ENCODE results near the gene ZYG11B. TPM values are rescaled to one million over a fixed set of nuclear protein-coding genes. Genes with fewer than 3 reads are reported as not detected.

Gene ZYG11B
- total RNA-seq, 1 experiment from 2014 or later = 20.6 TPM

- Histone ChIP-seq H2AFZ (ENCODE audit: low read length) (no peak overlapping the region), H4K20me1 (ENCODE audit: control insufficient read depth, insufficient read depth, insufficient read length) (no peaks in the 10 kb centered on the region), H3T11ph (ENCODE audit: low read length) (no peak overlapping the region), H2BK12ac (ENCODE audit: insufficient read length, low read depth, low read length) (no peak overlapping the region), H2BK20ac (ENCODE audit: low read depth, low read length, poor library complexity, severe bottlenecking) (no peak overlapping the region), H3K14ac (ENCODE audit: insufficient read depth, low read length) (no peak overlapping the region), H3K18ac (ENCODE audit: insufficient read length, low read depth, low read length) (no peak overlapping the region), H3K56ac (ENCODE audit: insufficient read length, low read depth, low read length) (no peak overlapping the region), H4K5ac (ENCODE audit: insufficient read length, low read depth, low read length) (no peak overlapping the region), H3K4ac (ENCODE audit: low read depth, low read length) (no peak overlapping the region), H3K23me2 (ENCODE audit: insufficient read length, low read depth, low read length, poor library complexity, severe bottlenecking) (no peaks in the 10 kb centered on the region), H3K27me3 (ENCODE audit: insufficient read depth, low read length) (no peaks in the 10 kb centered on the region), H4K91ac (ENCODE audit: insufficient read length, low read depth, low read length) (no peak overlapping the region), H3K4me2 (ENCODE audit: insufficient read depth, insufficient read length, low read length) (no peak overlapping the region), H2AK5ac (ENCODE audit: insufficient read length, low read length) (no peak overlapping the region), H3K23ac (ENCODE audit: insufficient read length, low read depth, low read length) (no peak overlapping the region), H2BK120ac (ENCODE audit: low read depth, low read length, poor library complexity, severe bottlenecking) (no peak overlapping the region), H3K27ac (ENCODE audit: insufficient read length, low read depth, low read length) (no peak overlapping the region), H2BK5ac (ENCODE audit: insufficient read length, low read length) (no peak overlapping the region), H3K79me2 (ENCODE audit: insufficient read depth, low read length) (no peaks in the 10 kb centered on the region), H4K8ac (replicated peaks; ENCODE audit: insufficient read length, low read depth, low read length) (no peak overlapping the region), H3K79me1 (ENCODE audit: insufficient read depth, low read depth, low read length, poor library complexity, severe bottlenecking) (no peaks in the 10 kb centered on the region), H3K4me1 (ENCODE audit: insufficient read depth, low read length) (no peaks in the 10 kb centered on the region; the same call in 1 of the 2 replicates), H2BK15ac (ENCODE audit: low read depth, low read length) (no peak overlapping the region), H3K9ac (ENCODE audit: extremely low read depth, insufficient read length, low read length) (no peak overlapping the region), H3K9me3 (ENCODE audit: control insufficient read depth, low read depth, low read length) (no peaks in the 10 kb centered on the region)
- DNase-seq = no peak
- no peak for TF ChIP-seq CTCF (conservative IDR thresholded peaks at IDR 0.05)
- Mint-ChIP-seq H3K9me3 (no peaks in the 10 kb centered on the region; a peak in 1 of 5 replicates), H3K27ac (no peak overlapping the region), H3K27me3 (ENCODE audit: low read depth) (no peaks in the 10 kb centered on the region), H3K4me1 (peaks cover 16 to 22% of the 10 kb centered on the region in 2 experiments), H3K4me3 (no peak overlapping the region), H3K36me3 (ENCODE audit: insufficient read depth in 1 of 3, low read depth in 3 of 3) (peaks cover 15 to 43% (median 24%) of the 10 kb centered on the region in 3 experiments)
- WGBS (ENCODE audit: extremely low coverage, insufficient read length, low lambda C conversion rate) = no CpG with 5 or more reads among the region's 4 CpGs
These were observed 42.8 kb upstream of the ZYG11B start for GRCh38 chr1:52683367-52683940.

Data from H9 (cell line).